Measurements from ENCODE around the gene GFI1B. TPM values are rescaled to one million over a fixed set of nuclear protein-coding genes. Genes with fewer than 3 reads are reported as not detected.

The GFI1B gene
- total RNA-seq, 1 donor, result under 0.01 TPM

DNA sequence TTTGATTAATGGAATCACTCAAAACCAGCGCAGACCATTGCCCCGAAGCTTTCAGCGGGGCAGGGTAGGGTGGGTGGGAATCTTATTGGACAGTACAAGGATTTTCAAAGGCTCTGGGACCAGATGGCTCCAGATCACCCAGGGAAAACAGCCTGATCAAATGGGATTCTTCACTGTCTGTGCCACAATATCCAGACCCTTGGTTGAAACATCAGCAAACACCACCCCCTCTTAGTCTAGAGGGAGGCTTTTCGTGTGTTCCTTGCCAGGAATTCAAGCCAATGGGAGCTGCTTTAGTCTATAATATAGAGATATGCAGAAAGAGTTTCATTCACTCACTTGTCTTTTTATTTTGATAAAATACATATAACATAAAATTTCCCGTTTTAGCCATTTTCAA, 1.7 kb downstream of the GFI1B start:
- DNase-seq (ENCODE audit: low read depth), result no peak
- H3K4me3 ChIP-seq (ENCODE audit: low read depth, low read length), result no peak overlapping the region
- no peak for TF ChIP-seq CTCF (IDR thresholded peaks at IDR 0.05; ENCODE audit: insufficient read depth, low read depth, low read length)

- no peak for DNase-seq (ENCODE audit: low read depth)
- no peak overlapping the region for H3K4me3 ChIP-seq (ENCODE audit: low read depth, low read length)
- TF ChIP-seq CTCF (IDR thresholded peaks at IDR 0.05; ENCODE audit: insufficient read depth, low read depth, low read length), result no peak
These were observed 4.0 kb downstream of the GFI1B start for GRCh38 chr9:132982458-132982857.

DNA sequence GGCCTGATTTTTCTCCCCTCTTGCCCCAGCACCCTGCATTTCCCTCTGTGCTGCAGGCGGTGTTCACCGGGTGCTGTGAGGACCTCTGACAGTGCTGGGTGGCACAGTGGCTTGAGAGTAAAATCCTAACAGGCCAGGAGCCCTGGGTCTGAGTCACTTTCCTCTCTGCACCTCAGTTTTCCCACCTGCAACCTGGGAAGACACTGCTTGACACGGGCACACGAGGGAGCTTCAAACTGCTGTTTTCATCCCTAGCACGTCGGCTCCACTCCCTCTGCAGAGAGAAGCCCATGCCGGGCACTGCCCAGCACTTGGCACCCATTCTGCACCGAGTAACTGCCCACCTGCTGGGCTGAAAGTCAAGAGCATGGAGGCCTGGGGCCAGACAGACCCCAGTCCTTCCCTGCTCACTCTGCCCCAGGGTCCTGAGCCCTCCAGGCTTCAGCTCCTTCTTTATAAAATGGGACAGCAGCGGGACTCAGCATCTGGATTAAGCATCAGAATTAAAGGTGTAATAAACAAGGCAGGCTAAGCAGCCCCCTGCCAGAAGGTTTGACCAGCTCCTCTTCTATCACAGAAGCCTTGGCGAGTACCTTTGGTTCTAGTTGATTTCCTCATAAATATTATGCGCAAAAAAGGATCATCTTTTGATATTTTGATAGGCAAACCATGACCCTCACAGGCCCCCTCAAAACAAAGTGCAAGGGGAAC, 5.2 kb downstream of the GFI1B start:
- TF ChIP-seq CTCF (IDR thresholded peaks at IDR 0.05; ENCODE audit: insufficient read depth, low read depth, low read length), result no peak
- no peak for DNase-seq (ENCODE audit: low read depth)
- H3K4me3 ChIP-seq (ENCODE audit: low read depth, low read length), result no peak overlapping the region

DNA sequence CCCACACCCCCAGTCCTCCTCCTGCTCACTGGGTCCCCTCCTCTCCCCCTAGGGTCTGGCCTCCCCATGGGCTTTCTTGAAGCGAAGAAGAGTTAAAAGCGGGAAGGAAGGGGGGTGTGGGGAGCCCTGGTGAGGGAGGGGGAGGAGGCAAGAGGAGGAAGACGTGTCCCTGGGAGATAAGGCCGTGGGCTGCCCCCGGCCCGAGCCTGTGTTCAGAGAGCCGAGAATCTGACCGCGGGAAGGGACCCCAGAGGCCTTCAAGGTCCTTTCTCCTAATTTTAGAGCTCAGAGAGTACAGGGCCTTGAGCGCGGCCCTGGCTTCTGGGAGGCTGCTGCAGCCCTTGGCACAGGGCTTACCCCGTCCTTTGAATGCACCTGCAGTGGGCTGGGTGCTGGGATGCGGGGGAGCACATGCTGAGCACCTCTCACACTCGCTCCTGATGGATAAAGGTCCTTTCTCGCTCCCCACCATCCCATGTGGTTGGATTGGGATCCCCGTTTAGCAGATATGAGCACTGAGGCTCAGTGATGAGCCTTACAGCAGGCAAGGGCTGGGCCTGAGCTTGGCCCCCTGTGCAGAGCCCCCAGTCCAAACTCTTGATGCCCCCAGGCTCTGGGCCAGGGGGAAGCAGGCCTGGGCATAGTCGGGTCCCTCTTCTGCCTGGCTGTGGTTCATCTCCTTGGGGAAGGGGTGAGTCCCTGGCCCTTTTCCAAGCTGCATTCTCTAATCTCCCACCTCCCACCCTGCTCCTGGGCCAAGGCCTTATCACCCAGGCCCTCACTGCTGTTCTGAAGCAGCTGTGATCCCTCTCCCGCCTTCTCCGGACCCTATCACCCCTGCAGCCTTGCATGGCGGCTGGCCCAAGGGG, 5.9 kb downstream of the GFI1B start:
- no peak overlapping the region for H3K4me3 ChIP-seq (ENCODE audit: low read depth, low read length)
- no peak for DNase-seq (ENCODE audit: low read depth)
- TF ChIP-seq CTCF (IDR thresholded peaks at IDR 0.05; ENCODE audit: insufficient read depth, low read depth, low read length), result no peak

- no peak for DNase-seq (ENCODE audit: low read depth)
These were observed 6.5 kb downstream of the GFI1B start for GRCh38 chr9:132985071-132985350.

DNA sequence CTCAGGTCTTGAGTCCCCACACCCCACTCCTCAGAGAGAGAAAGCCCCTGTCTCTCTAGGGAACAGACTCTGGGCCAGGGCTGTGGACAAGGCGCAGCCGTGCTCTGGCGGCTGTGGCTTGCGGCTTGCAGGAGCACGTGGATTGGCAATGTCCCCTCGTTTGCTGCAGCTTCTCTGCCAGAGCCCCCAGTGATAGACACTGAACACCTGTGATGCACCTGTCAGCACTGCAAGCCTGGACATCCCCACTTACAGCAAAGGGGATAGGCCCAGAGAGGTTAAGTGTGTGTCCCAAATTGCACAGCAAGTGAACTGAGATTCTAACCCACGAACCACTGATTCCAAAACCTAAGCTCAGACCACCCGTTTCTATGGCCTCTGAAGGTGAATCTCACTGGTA, 7.0 kb downstream of the GFI1B start:
- no peak for TF ChIP-seq CTCF (IDR thresholded peaks at IDR 0.05; ENCODE audit: insufficient read depth, low read depth, low read length)
- H3K4me3 ChIP-seq (ENCODE audit: low read depth, low read length), result no peak overlapping the region
- no peak for DNase-seq (ENCODE audit: low read depth)

More at GRCh38 chr9:132985071-132985350, 6.5 kb downstream of the GFI1B start:
- no peak for TF ChIP-seq CTCF (IDR thresholded peaks at IDR 0.05; ENCODE audit: insufficient read depth, low read depth, low read length)
- no peak overlapping the region for H3K4me3 ChIP-seq (ENCODE audit: low read depth, low read length)

All from fibroblast of villous mesenchyme (primary cell).